IPS-11a (cell line): ENCODE data around the gene NPRL2.

Source experiments
- H3K4me3 ChIP-seq: one replicate; pipeline ENCODE4 v1.5.1; 2013; ENCODE audit warnings: low read depth, low read length, control low read depth

The NPRL2 gene

DNA sequence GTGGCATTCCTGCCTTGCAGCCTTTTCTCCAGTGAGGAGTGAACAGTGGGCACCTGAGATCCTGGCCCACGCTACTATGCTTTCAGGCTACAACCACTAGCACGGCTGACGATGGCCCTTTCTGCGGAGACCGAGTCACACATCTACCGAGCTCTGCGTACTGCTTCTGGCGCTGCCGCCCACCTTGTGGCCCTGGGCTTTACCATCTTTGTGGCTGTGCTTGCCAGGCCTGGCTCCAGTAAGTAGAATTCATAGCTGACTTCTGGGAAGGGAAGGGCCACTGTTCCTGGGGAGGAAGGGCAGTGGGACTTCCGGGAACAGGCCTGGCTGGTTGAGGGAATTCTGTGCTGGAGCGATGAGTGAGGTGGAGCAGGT is 735 bp upstream of the NPRL2 start:
- H3K4me3 ChIP-seq: peak overlapping the region; percentile 94

DNA sequence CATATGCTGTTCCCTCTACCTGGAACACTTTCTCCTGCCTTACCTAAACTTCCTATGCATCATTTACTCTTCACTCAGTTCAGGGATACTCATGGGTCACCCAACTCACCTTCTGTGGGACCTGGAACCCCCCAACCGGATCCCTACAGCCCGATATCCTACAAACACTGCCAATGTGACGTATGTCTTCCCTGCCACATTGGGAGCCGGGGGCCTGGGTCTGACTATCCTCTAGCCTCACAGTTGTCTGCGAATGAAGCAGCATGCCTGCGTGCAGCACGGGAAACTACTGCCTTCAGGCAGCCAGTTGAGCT is 405 bp downstream of the NPRL2 start:
- H3K4me3 ChIP-seq: peak overlapping the region; percentile 94

DNA sequence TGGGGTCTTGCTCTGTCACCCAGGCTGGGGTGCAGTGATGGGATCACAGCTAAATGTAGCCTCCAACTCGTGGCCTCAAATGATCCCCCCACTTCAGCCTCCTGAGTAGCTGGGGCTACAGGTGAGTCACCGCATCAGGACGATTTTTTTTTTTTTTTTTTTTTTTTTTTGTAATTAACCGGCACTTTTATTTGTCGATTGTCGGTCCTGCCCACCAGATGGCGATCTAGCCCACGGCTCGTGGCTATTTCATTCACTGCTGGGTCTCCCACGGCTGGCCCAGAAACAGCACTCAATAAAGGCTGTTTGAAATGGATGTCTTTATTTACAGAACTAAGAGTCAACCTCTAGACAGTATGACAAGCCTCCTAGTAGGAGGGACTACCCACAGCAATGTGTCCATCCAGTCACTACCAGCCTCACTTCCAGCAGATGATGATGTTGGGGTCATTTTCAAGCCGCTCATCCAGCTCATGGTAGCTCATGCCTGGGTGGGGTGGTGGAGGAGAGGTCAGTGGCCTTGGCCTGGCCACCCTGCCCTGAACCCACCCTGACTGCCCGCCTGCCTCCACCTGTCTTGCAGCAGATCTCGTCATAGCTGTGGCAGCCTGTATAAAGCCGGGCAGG is 3.3 kb downstream of the NPRL2 start:
- H3K4me3 ChIP-seq: no peak overlapping the region

DNA sequence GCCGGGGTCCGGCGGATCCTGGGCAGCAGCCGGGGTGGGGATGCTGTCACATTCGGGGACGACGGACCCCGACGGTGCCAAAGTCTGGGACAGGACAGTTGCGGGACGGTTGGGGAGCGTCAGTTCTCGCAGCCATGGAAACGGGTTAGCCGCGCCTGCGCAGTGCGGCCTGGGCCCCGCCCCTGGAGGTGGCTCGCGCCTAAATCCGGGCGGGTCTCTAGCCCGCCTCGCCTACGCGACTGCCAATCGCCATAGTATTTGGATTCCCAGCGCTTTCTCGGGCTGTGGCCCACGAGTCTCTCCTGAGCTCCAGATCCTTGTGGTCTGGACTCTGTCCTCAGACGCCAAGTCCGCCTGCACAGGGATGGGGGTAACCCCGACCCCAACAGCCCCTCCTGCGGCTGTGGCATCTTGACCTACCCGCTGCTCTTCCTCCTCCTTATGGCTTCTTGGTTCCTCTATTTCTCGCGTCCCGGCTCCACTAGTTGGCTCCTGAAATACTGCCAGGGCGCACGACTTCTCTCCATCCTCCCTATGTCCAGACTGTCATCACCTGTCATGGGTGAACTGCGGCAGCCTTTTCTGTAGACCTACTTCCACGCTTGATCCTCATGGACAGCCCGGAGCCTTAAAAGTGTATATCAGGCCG is 4.9 kb downstream of the NPRL2 start, which contains the start of gene ZMYND10:
ZMYND10 (minus strand) TSS at position 147 of the 649 bp plus-strand sequence. CDS start 153 bp downstream, outside the sequence.
- peak within 1 kb of the TSS; percentile 25 for H3K4me3 ChIP-seq

DNA sequence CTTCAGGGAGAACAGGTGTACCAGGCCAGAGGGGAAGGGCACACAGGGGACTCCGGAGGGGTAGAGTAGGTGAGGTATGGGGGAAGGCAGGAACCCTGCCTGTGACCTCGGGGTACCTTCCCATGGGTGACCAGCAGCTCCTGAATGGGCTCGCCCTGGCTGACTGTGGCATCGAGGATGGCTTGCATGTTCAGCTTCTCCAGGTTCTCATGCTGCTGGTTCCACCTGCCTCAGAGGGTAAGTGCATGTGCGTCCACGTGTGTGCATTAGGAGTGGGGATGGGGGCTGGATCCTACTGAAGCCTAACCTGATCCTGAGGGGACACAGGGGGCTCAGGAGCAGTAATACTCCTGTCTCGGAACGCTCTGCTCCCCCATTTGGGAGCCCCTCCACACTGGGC is 5.6 kb downstream of the NPRL2 start:
- no peak overlapping the region for H3K4me3 ChIP-seq

DNA sequence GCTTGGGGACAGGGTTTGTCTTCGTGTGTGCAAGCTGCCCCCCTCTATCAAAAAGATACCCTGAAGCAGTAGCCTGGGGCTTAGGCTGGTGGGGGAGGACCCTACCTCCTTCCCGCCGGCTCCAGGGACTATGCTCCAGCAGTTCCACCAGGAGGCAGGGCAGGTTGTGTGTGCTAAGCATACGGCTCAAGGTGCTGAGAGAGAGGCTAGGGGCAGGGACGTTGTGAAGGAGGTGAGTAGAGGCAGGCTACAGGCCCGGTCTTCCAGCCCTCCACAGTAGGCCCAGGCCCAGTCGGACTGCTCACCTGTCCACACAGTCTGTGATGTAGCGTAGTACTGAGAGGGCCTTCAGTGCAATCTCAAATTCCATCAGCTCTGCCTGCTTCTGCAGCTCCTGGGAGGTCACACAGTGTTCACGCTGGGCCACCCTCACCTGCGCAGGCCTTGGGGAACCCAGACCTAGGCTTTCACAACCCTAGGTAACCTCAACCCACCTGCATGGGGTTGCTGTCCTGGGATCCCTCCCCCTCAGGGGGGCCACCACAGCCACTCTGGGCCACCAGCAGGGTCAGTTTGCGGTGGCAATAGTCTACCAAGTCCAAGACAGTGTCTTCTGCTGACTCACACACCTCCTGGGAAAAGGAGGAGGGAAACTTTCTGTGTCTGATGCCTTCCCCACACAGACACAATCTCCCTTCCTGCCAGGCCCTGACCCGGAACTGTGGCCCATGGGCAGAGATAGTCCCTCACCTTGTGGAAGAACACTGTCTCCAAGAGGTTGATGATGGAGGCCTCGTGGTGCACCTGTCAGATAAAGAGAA is 7.6 kb downstream of the NPRL2 start:
- no peak overlapping the region for H3K4me3 ChIP-seq

DNA sequence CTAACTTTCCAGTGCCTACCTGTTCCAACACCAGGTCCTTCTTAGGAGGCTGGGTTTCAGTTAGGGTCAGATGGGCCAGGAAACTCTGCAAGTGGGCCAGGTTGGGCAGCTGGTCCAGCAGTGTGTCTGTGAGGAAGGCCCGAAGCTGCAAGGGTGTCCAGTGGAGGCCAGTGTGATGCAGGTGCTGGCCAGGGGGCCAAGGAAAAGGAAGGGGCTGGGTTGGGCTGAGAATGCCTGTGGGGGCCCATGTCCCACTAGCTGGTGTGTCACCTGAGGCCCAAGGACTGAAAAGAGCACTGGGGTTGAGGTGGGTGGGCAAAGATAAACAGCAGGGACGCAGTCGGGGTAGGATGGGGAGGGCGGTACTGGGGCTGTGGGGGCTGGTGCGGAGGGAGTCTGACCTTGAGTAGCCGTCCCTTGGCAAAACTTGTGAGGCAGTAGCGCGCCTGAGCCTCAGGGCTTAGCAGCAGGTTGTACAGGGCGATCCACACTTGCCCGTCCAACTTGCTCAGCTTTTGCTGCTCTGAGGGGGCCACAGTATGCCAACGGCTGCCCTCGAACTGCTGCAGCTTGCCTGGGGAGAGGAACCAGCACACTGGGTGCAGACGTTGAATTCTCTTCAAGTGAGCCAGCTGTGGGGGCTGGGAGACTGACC is 8.5 kb downstream of the NPRL2 start:
- no peak overlapping the region for H3K4me3 ChIP-seq

DNA sequence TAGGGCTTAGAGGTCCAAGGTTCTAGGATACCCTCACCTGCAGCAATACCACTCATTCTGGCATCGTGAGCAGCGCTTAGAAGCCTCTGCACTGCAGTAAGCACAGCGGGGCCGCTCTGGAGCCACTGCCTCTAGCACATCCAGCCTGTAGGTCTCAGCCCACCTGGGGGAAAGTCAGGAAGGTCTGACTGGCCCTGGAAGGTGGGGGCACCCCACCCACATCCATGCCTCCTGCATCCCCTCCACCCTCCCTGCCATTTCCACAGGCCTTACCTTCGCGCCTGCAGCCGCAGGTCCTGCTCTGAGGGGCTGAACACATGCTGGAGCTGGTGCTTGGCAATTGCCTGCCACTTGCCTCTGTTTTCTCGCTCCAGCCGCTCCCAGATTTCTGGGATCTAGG is 9.0 kb downstream of the NPRL2 start:
- no peak overlapping the region for H3K4me3 ChIP-seq

DNA sequence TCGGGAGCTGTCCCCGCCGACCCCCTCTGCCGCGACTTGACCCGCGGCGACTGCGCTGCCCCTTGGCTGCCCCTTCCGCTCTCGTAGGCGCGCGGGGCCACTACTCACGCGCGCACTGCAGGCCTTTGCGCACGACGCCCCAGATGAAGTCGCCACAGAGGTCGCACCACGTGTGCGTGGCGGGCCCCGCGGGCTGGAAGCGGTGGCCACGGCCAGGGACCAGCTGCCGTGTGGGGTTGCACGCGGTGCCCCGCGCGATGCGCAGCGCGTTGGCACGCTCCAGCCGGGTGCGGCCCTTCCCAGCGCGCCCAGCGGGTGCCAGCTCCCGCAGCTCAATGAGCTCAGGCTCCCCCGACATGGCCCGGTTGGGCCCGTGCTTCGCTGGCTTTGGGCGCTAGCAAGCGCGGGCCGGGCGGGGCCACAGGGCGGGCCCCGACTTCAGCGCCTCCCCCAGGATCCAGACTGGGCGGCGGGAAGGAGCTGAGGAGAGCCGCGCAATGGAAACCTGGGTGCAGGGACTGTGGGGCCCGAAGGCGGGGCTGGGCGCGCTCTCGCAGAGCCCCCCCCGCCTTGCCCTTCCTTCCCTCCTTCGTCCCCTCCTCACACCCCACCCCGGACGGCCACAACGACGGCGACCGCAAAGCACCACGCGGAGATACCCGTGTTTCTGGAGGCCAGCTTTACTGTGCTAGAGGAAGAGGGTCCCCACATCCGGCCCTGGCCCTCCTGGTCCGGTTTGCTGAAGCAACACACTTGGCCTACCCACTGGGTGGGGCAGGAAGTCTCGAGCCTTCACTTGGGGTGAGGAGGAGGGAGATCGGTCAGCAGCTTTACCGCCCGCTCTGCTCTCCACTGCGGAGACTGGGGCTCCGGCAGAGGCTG is 9.9 kb downstream of the NPRL2 start, which contains the start of gene RASSF1:
RASSF1 (minus strand) TSS at position 389 of the 882 bp plus-strand sequence; CDS start at position 358, 31 bp downstream.
- peak within 1 kb of the TSS; percentile 27 for H3K4me3 ChIP-seq

DNA sequence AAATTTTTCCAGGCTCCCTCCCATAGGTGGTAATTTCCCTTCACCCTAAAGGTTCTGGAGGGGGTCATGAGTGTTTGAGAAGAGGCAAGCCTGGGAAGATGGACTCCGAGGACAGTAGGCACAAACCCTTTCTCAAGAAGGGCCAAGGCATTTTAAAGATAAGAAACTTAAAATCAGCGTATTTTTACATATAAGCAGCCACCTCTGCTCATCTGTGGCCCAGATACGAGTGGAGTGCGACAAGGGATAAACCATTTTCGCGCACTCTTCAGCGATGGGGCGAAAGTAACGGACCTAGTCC is 10.5 kb downstream of the NPRL2 start:
- H3K4me3 ChIP-seq: peak overlapping the region; percentile 27

DNA sequence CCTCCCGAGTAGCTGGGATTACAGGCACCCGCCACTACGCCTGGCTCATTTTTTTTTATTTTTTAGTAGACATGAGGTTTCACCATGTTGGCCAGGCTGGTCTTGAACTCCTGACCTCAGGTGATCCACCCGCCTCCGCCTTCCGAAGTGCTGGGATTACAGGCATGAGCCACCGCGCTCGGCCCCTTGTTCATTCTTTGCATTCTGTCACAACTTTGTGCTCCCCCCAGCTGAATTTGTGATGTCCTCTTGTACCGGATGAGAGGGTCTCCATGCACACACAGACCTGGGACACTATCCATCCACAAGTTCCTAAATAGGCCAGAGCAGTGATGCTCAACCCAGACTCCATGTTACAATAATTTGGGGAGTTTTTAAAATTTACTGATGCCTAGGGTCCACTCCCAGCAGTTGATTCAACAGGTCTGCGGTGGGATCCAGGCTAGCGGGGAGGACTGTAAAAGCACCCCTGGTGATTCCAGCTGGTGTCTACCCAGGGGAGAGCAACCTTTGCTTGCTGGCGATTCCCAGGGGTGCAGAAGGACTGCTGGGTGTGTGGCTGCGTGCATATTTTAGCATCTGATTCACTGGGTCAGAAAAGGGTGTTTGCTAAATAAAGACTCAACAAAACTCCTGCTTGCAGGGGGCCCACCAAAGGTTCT is 11.0 kb downstream of the NPRL2 start:
- no peak overlapping the region for H3K4me3 ChIP-seq

DNA sequence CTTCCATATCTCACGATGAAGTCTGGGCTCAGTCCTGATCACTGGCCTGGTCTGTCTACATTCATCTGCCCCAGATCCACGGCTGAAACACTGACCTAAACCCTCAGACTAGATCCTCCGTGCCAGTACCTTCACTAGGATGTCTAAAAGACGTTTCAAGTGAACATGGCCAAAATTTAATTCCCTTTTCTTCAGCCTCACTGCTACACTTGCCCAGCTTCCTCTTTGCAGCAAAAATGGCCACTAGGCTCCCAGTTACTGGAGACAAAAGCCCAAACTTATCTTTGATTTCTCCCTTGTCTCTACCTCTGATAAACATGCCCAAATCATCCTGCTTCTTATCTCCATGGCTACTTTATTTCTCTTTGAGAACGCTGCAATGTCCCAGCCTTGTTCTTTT is 11.6 kb downstream of the NPRL2 start:
- H3K4me3 ChIP-seq: no peak overlapping the region

DNA sequence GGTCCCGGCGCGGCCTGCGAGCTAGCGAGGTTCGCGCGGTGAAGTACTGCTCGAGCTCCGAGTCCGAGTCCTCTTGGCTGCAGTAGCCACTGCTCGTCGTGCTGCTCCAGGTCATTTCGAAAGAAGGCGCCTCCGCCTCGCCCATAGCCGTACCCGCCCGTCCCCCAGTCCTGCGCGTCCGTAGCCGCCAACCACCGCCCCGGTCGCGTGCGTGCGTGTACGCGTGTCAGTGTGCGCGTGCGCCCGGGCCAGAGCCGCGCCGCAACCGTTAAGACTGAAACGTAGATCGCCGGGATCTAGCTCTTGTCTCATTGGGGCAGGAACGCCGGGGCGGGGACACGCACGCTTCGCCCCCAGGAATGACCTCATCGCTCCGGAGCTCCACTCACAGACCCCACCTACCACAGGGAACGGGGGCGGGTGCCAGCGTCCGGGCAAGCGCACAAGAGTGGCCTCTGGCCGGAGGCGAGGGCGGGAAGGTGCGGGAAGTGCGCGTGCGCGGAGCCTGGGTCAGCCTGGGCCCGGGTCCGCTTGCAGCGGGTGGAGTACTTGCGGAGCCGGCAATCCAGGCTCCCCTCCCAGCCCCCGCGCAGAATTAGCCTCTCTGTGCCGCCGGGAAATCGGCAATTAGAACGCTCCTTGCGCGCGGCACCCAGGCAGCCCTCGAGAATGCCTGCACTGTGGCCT is 13.3 kb downstream of the NPRL2 start:
- H3K4me3 ChIP-seq: peak overlapping the region; percentile 85

DNA sequence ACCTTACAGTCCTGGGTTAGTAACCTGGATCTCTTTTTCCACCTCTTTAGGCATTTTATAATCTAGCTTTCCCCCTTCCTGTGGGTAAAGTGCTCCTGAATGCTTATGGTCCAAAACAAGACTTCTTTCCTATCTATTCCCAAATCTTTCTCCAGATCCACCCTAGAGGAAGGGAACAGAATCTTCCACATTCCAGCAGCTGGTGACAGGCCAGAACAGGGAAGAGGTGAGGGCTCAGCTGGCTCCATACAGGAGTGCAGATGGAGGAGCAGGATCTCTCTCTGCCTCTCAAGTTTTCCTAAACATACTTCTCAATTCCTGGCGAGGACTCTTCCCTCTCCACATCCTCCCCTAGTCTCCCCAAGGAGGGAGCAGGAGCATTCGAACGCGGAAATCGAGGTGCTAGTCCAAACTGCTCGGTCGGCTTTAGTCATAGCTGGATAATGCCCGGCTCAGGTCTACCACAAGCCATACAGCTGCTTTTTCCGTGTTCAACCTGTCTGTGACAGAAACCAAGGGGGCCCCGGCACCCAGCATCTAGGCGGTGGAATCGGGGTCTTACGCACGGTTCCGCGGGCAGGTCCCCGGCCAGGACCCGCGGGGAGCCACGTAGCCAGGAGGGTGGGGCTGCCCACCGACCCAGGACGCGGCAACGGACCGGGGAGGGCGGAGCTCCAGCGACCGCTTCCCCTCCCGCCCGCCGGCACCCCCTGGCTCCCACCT is 14.0 kb downstream of the NPRL2 start:
- peak overlapping the region; percentile 85 for H3K4me3 ChIP-seq

DNA sequence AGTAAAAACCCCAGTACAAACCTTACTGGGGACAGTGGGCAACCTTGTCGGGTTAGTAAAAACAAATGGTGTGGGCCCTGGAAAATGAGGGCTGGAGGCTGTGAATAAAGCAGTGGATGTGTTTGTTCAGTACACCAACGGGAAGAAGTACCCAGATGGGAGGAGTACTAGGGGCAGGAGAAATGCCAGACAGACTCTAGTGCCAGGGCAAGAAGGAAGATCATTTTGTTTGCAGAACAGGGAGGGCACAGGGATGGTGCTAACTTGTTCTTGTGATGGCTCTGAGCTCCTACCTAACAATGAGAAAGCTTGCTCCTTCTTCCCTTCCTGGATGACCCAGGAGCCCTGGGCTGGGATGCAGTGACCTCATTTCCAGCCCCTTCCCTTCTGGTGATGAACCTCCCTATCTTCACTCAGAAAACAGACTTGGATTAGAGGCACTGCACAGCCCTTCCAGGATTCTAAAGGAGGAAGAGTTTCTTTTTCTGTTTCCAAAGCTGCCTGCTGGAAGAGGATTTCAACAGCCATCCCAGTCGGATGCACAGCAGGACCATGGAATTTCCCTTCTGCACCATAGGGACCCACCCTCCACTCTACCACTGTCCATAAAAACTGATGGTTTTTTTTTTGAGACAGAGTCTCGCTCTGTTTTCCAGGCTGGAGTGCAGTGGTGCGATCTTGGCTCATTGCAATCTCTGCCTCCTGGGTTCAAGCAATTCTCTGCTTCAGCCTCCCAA is 16.1 kb downstream of the NPRL2 start:
- H3K4me3 ChIP-seq: no peak overlapping the region

DNA sequence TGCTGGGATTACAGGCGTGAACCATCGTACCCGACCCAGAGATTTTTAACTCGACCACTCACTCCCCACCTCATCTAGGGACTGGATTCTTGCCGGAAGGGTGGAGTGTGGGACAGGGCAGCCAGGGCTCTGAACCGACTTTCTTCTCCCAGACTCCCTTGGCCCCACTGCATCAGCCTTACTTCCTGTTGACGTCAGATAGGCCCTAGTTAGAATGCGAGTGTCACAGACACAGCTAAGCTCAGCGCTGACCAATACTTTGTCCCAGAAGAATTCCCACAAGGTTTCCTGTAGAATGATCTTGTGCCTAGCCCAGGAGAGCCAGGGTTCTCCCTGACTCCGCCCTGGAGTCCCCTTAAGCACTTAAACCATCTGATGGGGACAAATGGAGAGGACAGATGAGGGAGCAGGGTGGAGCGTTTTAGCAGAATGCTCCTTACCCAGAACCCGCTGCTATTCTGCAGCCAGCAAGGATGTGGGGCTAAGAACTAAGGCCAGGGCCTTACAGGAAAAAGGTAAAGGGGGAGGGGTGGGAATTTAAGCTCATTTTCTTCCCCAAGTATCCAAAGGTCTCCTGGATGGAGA is 16.7 kb downstream of the NPRL2 start:
- no peak overlapping the region for H3K4me3 ChIP-seq

DNA sequence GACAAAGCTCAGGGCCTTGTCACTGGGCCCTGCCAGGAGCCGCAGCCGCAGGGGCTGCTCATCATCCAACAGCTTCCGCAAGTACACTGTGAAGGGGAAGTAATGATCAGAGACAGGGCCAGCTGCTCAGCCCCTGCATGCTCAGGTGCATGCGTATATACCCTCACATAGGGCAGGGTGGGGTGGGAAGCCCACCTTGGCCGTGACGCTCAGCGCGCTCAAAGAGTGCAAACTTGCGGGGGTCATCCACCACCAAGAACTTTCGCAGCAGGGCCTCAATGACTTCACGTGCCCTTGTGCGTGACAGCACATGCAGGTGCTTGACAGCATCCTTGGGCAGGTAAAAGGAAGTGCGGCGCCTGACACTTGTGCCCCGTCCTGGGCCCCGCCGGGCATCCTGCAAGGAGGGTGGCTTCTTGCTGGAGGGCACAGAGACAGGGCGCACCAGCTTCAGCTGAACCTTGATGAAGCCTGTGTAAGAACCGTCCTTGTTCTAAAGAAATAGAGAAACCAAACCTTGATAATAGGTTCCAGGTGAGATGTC is 19.1 kb downstream of the NPRL2 start:
- H3K4me3 ChIP-seq: no peak overlapping the region

DNA sequence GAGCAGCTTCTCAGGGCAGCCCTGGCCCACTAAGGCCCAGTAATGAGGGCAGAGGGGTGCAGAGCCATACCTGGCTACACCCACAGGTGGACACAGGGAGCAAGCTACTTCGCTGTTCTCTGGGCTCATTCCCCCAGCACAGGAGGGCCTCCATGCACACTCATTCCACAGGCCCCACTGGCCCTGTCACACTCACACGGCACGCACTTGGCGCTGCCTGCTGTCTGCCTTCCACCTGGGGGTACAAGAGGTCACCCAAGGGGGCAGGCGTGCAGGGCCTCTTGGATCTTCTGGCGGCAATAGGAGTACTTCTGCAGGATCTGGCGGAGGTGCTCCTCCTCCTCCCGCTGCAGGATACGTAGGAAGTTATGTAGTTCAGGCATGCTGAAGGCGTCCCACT is 20.2 kb downstream of the NPRL2 start:
- H3K4me3 ChIP-seq: no peak overlapping the region
